H1 (cell line): ENCODE data around the gene FGF1. TPM values are rescaled to one million over a fixed set of nuclear protein-coding genes. Genes with fewer than 3 reads are reported as not detected.

ENCODE experiments used
- CTCF ChIA-PET: fragments of 300-600 bp; sonication (Branson Sonifier 250); formaldehyde crosslinking; loops from one replicate; lab custom pipeline; 2021; ENCODE audit not compliant: partially characterized antibody; lab: Charles Lee
- POLR2A ChIA-PET: fragments of 300-600 bp; sonication (Branson Sonifier 250); formaldehyde crosslinking; loops from one replicate; lab custom pipeline; 2021; ENCODE audit warnings: inconsistent platforms; ENCODE audit not compliant: partially characterized antibody; lab: Charles Lee
- DNase-seq, 2 experiments: peaks; one replicate each; pipeline versions ENCODE4 v3.0.0 to v3.0.0-alpha.2; 2010 to 2022; ENCODE audit warnings: low spot score in 2 of 2, low read depth in 1 of 2, mixed read lengths in 1 of 2
- FAIRE-seq: peaks from 2 replicates; lab custom pipeline; 2011; peaks lifted over from hg19 to GRCh38; lab: Jason Lieb, UNC
- H2AFZ ChIP-seq: 2 replicates; pipeline ENCODE4 v1.8.1; 2012; ENCODE audit warnings: low read length, inconsistent platforms
- H2AK5ac ChIP-seq: 2 replicates; pipeline ENCODE4 v1.6.1; 2013; ENCODE audit warnings: low read depth, low read length
- H2BK120ac ChIP-seq: replicated peaks from 2 replicates; pipeline ENCODE3; 2013; ENCODE audit warnings: low read depth, low read length, inconsistent platforms
- H2BK12ac ChIP-seq: 2 replicates; pipeline ENCODE4 v1.6.1; 2013; ENCODE audit warnings: low read depth, low read length
- H2BK15ac ChIP-seq: 2 replicates; pipeline ENCODE4 v1.6.1; 2013; ENCODE audit warnings: low read length
- H2BK20ac ChIP-seq: 2 replicates; pipeline ENCODE4 v1.6.1; 2013; ENCODE audit warnings: low read length
- H2BK5ac ChIP-seq: 2 replicates; pipeline ENCODE4 v1.6.1; 2013; ENCODE audit warnings: low read depth, low read length
- H3K14ac ChIP-seq: 2 replicates; pipeline ENCODE4 v1.6.1; 2013; ENCODE audit warnings: inconsistent platforms; ENCODE audit not compliant: insufficient read length
- H3K18ac ChIP-seq: 2 replicates; pipeline ENCODE4 v1.6.1; 2013; ENCODE audit warnings: low read length; ENCODE audit errors: extremely low read depth
- H3K23ac ChIP-seq: 2 replicates; pipeline ENCODE4 v1.6.1; 2013; ENCODE audit warnings: inconsistent platforms; ENCODE audit not compliant: insufficient read length
- H3K23me2 ChIP-seq: 2 replicates; pipeline ENCODE4 v1.6.1; 2013; ENCODE audit warnings: low read depth, low read length
- H3K27ac ChIP-seq: 2 replicates; pipeline ENCODE4 v1.6.1; 2011; ENCODE audit warnings: low read depth, low read length, inconsistent platforms
- H3K27me3 ChIP-seq, 4 experiments: replicated peaks in 1 of 4; 1 replicate in 1 of 4; 2 replicates in 3 of 4; pipeline versions ENCODE4 v1.6.1 to v1.8.1; 2011 to 2013; ENCODE audit warnings: low read length in 3 of 4, mild to moderate bottlenecking in 3 of 4, inconsistent platforms in 2 of 4, mixed read lengths in 2 of 4, moderate library complexity in 1 of 4; ENCODE audit not compliant: control insufficient read depth in 3 of 4, insufficient read depth in 3 of 4; ENCODE audit errors: extremely low read depth in 1 of 4
- H3K36me3 ChIP-seq, 4 experiments: 2 replicates each; pipeline versions ENCODE4 v1.6.1 to v1.8.1; 2011 to 2013; ENCODE audit warnings: mild to moderate bottlenecking in 4 of 4, low read length in 3 of 4, moderate library complexity in 2 of 4, control low read depth in 1 of 4, inconsistent platforms in 1 of 4; ENCODE audit not compliant: insufficient read depth in 4 of 4, control insufficient read depth in 2 of 4
- H3K4ac ChIP-seq: replicated peaks from 2 replicates; pipeline ENCODE3; 2013; ENCODE audit warnings: low read length, low read depth, mixed read lengths, inconsistent platforms; ENCODE audit not compliant: insufficient read length
- H3K4me1 ChIP-seq, 4 experiments: replicated peaks in 1 of 4; 1 replicate in 1 of 4; 2 replicates in 3 of 4; pipeline versions ENCODE4 v1.6.1 to v1.8.1; 2011 to 2013; ENCODE audit warnings: low read length in 3 of 4, inconsistent platforms in 2 of 4, mixed read lengths in 1 of 4; ENCODE audit not compliant: insufficient read depth in 4 of 4, control insufficient read depth in 3 of 4
- H3K4me2 ChIP-seq, 2 experiments: 2 replicates each; pipeline versions ENCODE4 v1.6.1 to v1.8.1; 2011 to 2013; ENCODE audit warnings: low read depth in 2 of 2, low read length in 2 of 2, control low read depth in 1 of 2, inconsistent platforms in 1 of 2, mild to moderate bottlenecking in 1 of 2; ENCODE audit not compliant: insufficient read depth in 1 of 2
- H3K4me3 ChIP-seq, 4 experiments: fragments of 200-600, 300-600 bp in 1 of 4; sonication (generic), shearing (Covaris generic), sonication (Bioruptor Twin) in 1 of 4; 2 replicates each; pipeline versions ENCODE4 v1.5.1 to v1.8.1; 2011 to 2016; ENCODE audit warnings: low read length in 4 of 4, low read depth in 3 of 4, control low read depth in 2 of 4, inconsistent platforms in 2 of 4, mild to moderate bottlenecking in 2 of 4, mixed read lengths in 1 of 4, moderate library complexity in 1 of 4; ENCODE audit not compliant: insufficient read depth in 2 of 4; ENCODE audit errors: extremely low read depth in 1 of 4
- H3K56ac ChIP-seq: replicated peaks from 2 replicates; pipeline ENCODE3; 2013; ENCODE audit warnings: low read depth, mild to moderate bottlenecking, mixed read lengths, low read length, inconsistent platforms; ENCODE audit not compliant: insufficient read length
- H3K79me1 ChIP-seq: 2 replicates; pipeline ENCODE4 v1.6.1; 2013; ENCODE audit warnings: low read depth, low read length, control low read depth
- H3K79me2 ChIP-seq, 2 experiments: 2 replicates each; pipeline versions ENCODE4 v1.6.1 to v1.8.1; 2012 to 2013; ENCODE audit warnings: low read length in 2 of 2, mild to moderate bottlenecking in 2 of 2, inconsistent platforms in 1 of 2; ENCODE audit not compliant: insufficient read depth in 2 of 2, control insufficient read depth in 1 of 2
- H3K9ac ChIP-seq, 4 experiments: replicated peaks in 1 of 4; 1 replicate in 1 of 4; 2 replicates in 3 of 4; pipeline versions ENCODE4 v1.6.1 to v1.8.1; 2011 to 2013; ENCODE audit warnings: low read depth in 3 of 4, low read length in 3 of 4, control low read depth in 2 of 4, mild to moderate bottlenecking in 2 of 4, moderate library complexity in 2 of 4, inconsistent platforms in 1 of 4; ENCODE audit errors: extremely low read depth in 1 of 4
- H3K9me3 ChIP-seq, 2 experiments: 2 replicates each; pipeline versions ENCODE4 v1.6.1 to v1.8.1; 2012 to 2013; ENCODE audit warnings: mild to moderate bottlenecking in 2 of 2, moderate library complexity in 2 of 2, control low read depth in 1 of 2, inconsistent platforms in 1 of 2, low read depth in 1 of 2, low read length in 1 of 2, mixed read lengths in 1 of 2; ENCODE audit not compliant: insufficient read depth in 2 of 2
- H4K20me1 ChIP-seq, 2 experiments: replicated peaks in 1 of 2; 2 replicates each; pipeline versions ENCODE3 to v1.8.1; 2011 to 2013; ENCODE audit warnings: inconsistent platforms in 2 of 2, low read length in 2 of 2, mild to moderate bottlenecking in 1 of 2; ENCODE audit not compliant: insufficient read depth in 2 of 2, control insufficient read depth in 1 of 2
- H4K5ac ChIP-seq: 2 replicates; pipeline ENCODE4 v1.6.1; 2013; ENCODE audit warnings: low read length, low read depth, mixed read lengths, inconsistent platforms; ENCODE audit not compliant: insufficient read length
- H4K8ac ChIP-seq: 2 replicates; pipeline ENCODE4 v1.8.0; 2013; ENCODE audit warnings: mild to moderate bottlenecking, moderate library complexity, low read length, inconsistent platforms; ENCODE audit not compliant: insufficient read depth; ENCODE audit errors: extremely low read depth
- H4K91ac ChIP-seq: replicated peaks from 2 replicates; pipeline ENCODE3; 2013; ENCODE audit warnings: low read length, mixed read lengths, inconsistent platforms; ENCODE audit not compliant: insufficient read length
- CHD1 ChIP-seq: IDR thresholded peaks from 2 replicates; pipeline ENCODE4 v1.6.1; 2012; ENCODE audit warnings: low read depth, low read length, improper control_type of control experiment
- CHD2 ChIP-seq: IDR thresholded peaks from 2 replicates; pipeline ENCODE4 v1.6.1; 2012; ENCODE audit warnings: low read length, improper control_type of control experiment
- EP300 ChIP-seq, 2 experiments: IDR thresholded peaks; 1 replicate in 1 of 2; 2 replicates in 1 of 2; pipeline ENCODE4 v1.6.1; 2011 to 2012; ENCODE audit warnings: low read depth in 2 of 2, low read length in 2 of 2, mild to moderate bottlenecking in 2 of 2, borderline replicate concordance in 1 of 2, inconsistent platforms in 1 of 2, moderate library complexity in 1 of 2
- KDM5A ChIP-seq: fragments of 200-600 bp; IDR thresholded peaks from 2 replicates; pipeline ENCODE4 v1.7.1; 2012; ENCODE audit warnings: mild to moderate bottlenecking, low read length, inconsistent platforms, mixed read lengths
- NRF1 ChIP-seq: IDR thresholded peaks from 2 replicates; pipeline ENCODE4 v1.6.1; 2011; ENCODE audit warnings: mild to moderate bottlenecking, low read depth, low read length, improper control_type of control experiment
- RAD21 ChIP-seq, 2 experiments: IDR thresholded peaks in 1 of 2; conservative IDR thresholded peaks in 1 of 2; 2 replicates each; pipeline ENCODE4 v1.6.1; 2011; ENCODE audit warnings: low read depth in 2 of 2, low read length in 2 of 2, improper control_type of control experiment in 1 of 2, inconsistent platforms in 1 of 2, mild to moderate bottlenecking in 1 of 2, moderate library complexity in 1 of 2
- SIN3A ChIP-seq, 2 experiments: IDR thresholded peaks in 1 of 2; conservative IDR thresholded peaks in 1 of 2; 2 replicates each; pipeline ENCODE4 v1.6.1; 2011 to 2012; ENCODE audit warnings: low read length in 2 of 2, improper control_type of control experiment in 1 of 2, low read depth in 1 of 2, mild to moderate bottlenecking in 1 of 2
- TAF7 ChIP-seq: optimal IDR thresholded peaks from 2 replicates; pipeline ENCODE3; 2011; ENCODE audit warnings: low read depth, mild to moderate bottlenecking, inconsistent platforms, low read length, moderate library complexity, borderline replicate concordance
- WGBS, 2 experiments: shearing (Covaris generic) in 1 of 2; methylation state at CpG; one replicate each; pipeline versions ENCODE4 v1.1.6 to v1.1.7; 2013 to 2015; ENCODE audit warnings: low lambda C conversion rate in 2 of 2, mixed read lengths in 2 of 2, inconsistent platforms in 1 of 2, low coverage in 1 of 2, missing lambda C conversion rate in 1 of 2; ENCODE audit not compliant: insufficient replicate concordance in 2 of 2, insufficient coverage in 1 of 2, insufficient read length in 1 of 2; ENCODE audit errors: extremely low coverage in 1 of 2, missing lambda C conversion rate in 1 of 2; 5-methylcytosine and 5-hydroxymethylcytosine counted together
- polyA plus RNA-seq, 7 experiments: library from polyadenylated mRNA; depleted of rRNA in 3 of 7; stranded (reverse) in 5 of 7; unstranded in 2 of 7; fragments of >200 nt in 5 of 7; fragments of 200-250 nt in 2 of 7; gene quantifications; 1 replicate in 5 of 7; 2 replicates in 1 of 7; 4 replicates in 1 of 7; pipeline versions ENCODE4 v1.2.1 to v1.2.3, GENCODE V29; 2011 to 2013; ENCODE audit warnings: missing spikeins in 2 of 7, mixed read lengths in 2 of 7
- total RNA-seq: library from RNA; stranded (reverse); fragmentation: NEBNext Ultra II Directional; extraction: Animal tissue kit (Norgen Biotek cat#: 25700); gene quantifications from 2 replicates; pipeline ENCODE4 v1.2.1, GENCODE V29; 2021
- TF ChIP-seq, protein P1 (sequence below): IDR thresholded peaks from 2 replicates; pipeline ENCODE4 v1.6.1; 2011; ENCODE audit warnings: low read length, improper control_type of control experiment

Gene FGF1
- total and polyA plus RNA-seq, 2 of the 8 experiments (the other 6 are each of a cell fraction or from before 2014, with no cell fraction given) = 0.30 to 0.50 TPM

GRCh38 chr5:142548739-142549275 lies 137.1 kb downstream of the FGF1 start:
- Histone ChIP-seq H3K36me3 (no peaks in the 10 kb centered on the region), H3K14ac (no peak overlapping the region), H2BK12ac (0 out of 2 replicates have a peak overlapping the region, but pooled peaks have one; percentile 28), H2BK15ac (no peak overlapping the region), H2AK5ac (0 out of 2 replicates have a peak overlapping the region, but pooled peaks have one; percentile 7), H3K4me1 (peaks cover 0 to 8% (median 5%) of the 10 kb centered on the region in 4 experiments; a peak in 6 of 7 replicates), H3K4ac (no peak overlapping the region), H3K9me3 (no peaks in the 10 kb centered on the region), H4K20me1 (no peaks in the 10 kb centered on the region), H2BK20ac (no peak overlapping the region), H3K9ac (no peak overlapping the region), H4K91ac (peak overlapping the region; percentile 67), H2BK5ac (peak overlapping the region; percentile 63; the same call in 1 of the 2 replicates), H3K27me3 (no peaks in the 10 kb centered on the region), H3K56ac (no peak overlapping the region), H3K79me2 (no peaks in the 10 kb centered on the region), H3K27ac (no peak overlapping the region), H3K18ac (no peak overlapping the region), H2AFZ (no peak overlapping the region), H3K4me2 (peak overlapping the region in 1 of 2 experiments; percentile 12; a peak in 1 of 4 replicates), H4K5ac (no peak overlapping the region), H3K23ac (no peak overlapping the region), H3K79me1 (no peaks in the 10 kb centered on the region), H4K8ac (no peak overlapping the region), H3K4me3 (no peak overlapping the region), H2BK120ac (peak overlapping the region; percentile 57), H3K23me2 (peaks cover 2% of the 10 kb centered on the region; the same call in 1 of the 2 replicates)
- WGBS, 2 experiments = 7% methylated on average over 5 of the region's 5 CpGs; no CpG with 5 or more reads in 1 of the 2 experiments
- peak; percentile 73 to 78 for DNase-seq
- peak; percentile 79 for FAIRE-seq
- ChIA-PET POLR2A (interaction anchor here (1.1 to 6.0 kb wide), 3 partner anchors 192 to 226 kb away, joined by 4 to 40 read pairs (median 5); partner anchors contain the start of gene SPRY4), CTCF (interaction anchor here (0.6 to 13.2 kb wide), 69 partner anchors 9 to 500 kb away, joined by 3 to 191 read pairs (median 4); partner anchors contain the start of gene SPRY4)
- TF ChIP-seq KDM5A (no peak), TAF7 (peak; percentile 36), CHD1 (no peak), RAD21 (IDR thresholded peaks at IDR 0.05 in 1 of 2, conservative IDR thresholded peaks at IDR 0.05 in 1 of 2; ENCODE audit: low read depth in 2 of 2, low read length in 2 of 2) (peak; percentile 99), NRF1 (no peak), SIN3A (conservative IDR thresholded peaks at IDR 0.05 in 1 of 2, IDR thresholded peaks at IDR 0.05 in 1 of 2; ENCODE audit: low read depth in 1 of 2, low read length in 2 of 2) (peak in 1 of 2 experiments; percentile 74; a peak in 1 of 4 replicates), EP300 (IDR thresholded peaks at IDR 0.05; ENCODE audit: borderline replicate concordance in 1 of 2, low read depth in 2 of 2, low read length in 2 of 2) (peak in 1 of 2 experiments; percentile 30; a peak in 1 of 3 replicates), CHD2 (no peak)
- TF ChIP-seq, protein P1, sequence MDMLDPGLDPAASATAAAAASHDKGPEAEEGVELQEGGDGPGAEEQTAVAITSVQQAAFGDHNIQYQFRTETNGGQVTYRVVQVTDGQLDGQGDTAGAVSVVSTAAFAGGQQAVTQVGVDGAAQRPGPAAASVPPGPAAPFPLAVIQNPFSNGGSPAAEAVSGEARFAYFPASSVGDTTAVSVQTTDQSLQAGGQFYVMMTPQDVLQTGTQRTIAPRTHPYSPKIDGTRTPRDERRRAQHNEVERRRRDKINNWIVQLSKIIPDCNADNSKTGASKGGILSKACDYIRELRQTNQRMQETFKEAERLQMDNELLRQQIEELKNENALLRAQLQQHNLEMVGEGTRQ = no peak
